ENCODE results near the gene NUP214. TPM values are rescaled to one million over a fixed set of nuclear protein-coding genes. Genes with fewer than 3 reads are reported as not detected.
"Not testable (repeated sequence)": the region's sequence is repeated elsewhere in the genome, so short reads cannot be mapped to it uniquely, and the experiment has no call there.

NUP214 gene
- polyA plus RNA-seq, 3 donors from 2014 or later = 4.9 to 20.1 (median 9.9) TPM

- no peaks in the 10 kb centered on the region for H3K9me3 Mint-ChIP-seq
- peaks cover under 1 to 5% of the 10 kb centered on the region in 2 donors for H3K4me1 Mint-ChIP-seq
- H3K4me3 Mint-ChIP-seq = no peak overlapping the region
- peaks cover 7 to 14% (median 9%) of the 10 kb centered on the region in 3 donors for H3K27me3 Mint-ChIP-seq (ENCODE audit: low read depth in 3 of 3)
- DNase-seq = no peak
- no peaks in the 10 kb centered on the region for H3K36me3 Mint-ChIP-seq
- no peak overlapping the region for H3K27ac Mint-ChIP-seq
These were observed 33.4 kb upstream of the NUP214 start for GRCh38 chr9:131092030-131092429.

- no peak for DNase-seq
- no peaks in the 10 kb centered on the region for H3K36me3 Mint-ChIP-seq
- H3K4me1 Mint-ChIP-seq = peaks cover 6 to 8% of the 10 kb centered on the region in 2 donors
- H3K27ac Mint-ChIP-seq = no peak overlapping the region
- peaks cover 12 to 14% (median 12%) of the 10 kb centered on the region in 3 donors for H3K27me3 Mint-ChIP-seq (ENCODE audit: low read depth in 3 of 3)
- H3K4me3 Mint-ChIP-seq = no peak overlapping the region
- H3K9me3 Mint-ChIP-seq = no peaks in the 10 kb centered on the region
These were observed 32.6 kb upstream of the NUP214 start for GRCh38 chr9:131092548-131093440.

- H3K27ac Mint-ChIP-seq = no peak overlapping the region
- H3K27me3 Mint-ChIP-seq (ENCODE audit: low read depth in 3 of 3) = peaks cover 12 to 14% (median 14%) of the 10 kb centered on the region in 3 donors
- peak overlapping the region in 1 of 5 donors; percentile 47 for H3K4me3 Mint-ChIP-seq
- no peak for DNase-seq
- no peaks in the 10 kb centered on the region for H3K36me3 Mint-ChIP-seq
- peaks cover 6 to 8% of the 10 kb centered on the region in 2 donors for H3K4me1 Mint-ChIP-seq
- no peaks in the 10 kb centered on the region for H3K9me3 Mint-ChIP-seq
These were observed 31.4 kb upstream of the NUP214 start for GRCh38 chr9:131094015-131094414.

DNA sequence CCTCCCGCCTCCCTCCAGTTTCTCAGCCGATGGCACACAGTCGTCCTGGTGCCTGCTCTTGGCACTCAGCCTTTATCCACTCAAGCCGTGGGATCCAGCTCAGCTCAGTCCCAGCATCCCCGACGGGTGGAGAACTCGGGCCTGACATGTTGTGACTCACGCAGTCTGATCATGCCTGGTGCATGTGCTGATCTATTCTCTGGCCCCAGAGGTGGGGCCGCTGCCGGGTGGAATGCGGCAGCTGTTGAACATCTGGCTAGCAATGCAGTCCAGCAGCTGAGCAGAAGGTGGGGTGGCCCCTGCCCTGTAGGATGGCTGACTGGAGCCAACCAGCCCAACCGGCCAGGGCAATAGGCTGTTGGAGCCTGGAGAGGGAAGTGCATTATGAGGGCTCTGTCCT lies 30.8 kb upstream of the NUP214 start:
- peak overlapping the region in 2 of 5 donors; percentile 29 to 35 for H3K4me3 Mint-ChIP-seq
- no peaks in the 10 kb centered on the region for H3K9me3 Mint-ChIP-seq
- H3K27me3 Mint-ChIP-seq (ENCODE audit: low read depth in 3 of 3) = peaks cover 12 to 14% (median 14%) of the 10 kb centered on the region in 3 donors
- H3K27ac Mint-ChIP-seq = no peak overlapping the region
- H3K36me3 Mint-ChIP-seq = no peaks in the 10 kb centered on the region
- H3K4me1 Mint-ChIP-seq = peaks cover 6 to 8% of the 10 kb centered on the region in 2 donors
- DNase-seq = no peak

- Mint-ChIP-seq H3K27ac (no peak overlapping the region), H3K27me3 (ENCODE audit: low read depth in 3 of 3) (peaks cover 14 to 15% (median 14%) of the 10 kb centered on the region in 3 donors), H3K4me1 (peaks cover 6 to 8% of the 10 kb centered on the region in 2 donors), H3K4me3 (peak overlapping the region; percentile 52 to 70 (median 59)), H3K36me3 (no peaks in the 10 kb centered on the region), H3K9me3 (no peaks in the 10 kb centered on the region)
- DNase-seq = no peak
These were observed 29.6 kb upstream of the NUP214 start for GRCh38 chr9:131095666-131096268.

GRCh38 chr9:131096269-131097125 lies 28.9 kb upstream of the NUP214 start, which contains the start of gene AIF1L:
AIF1L (plus strand) TSS chr9:131096531; CDS start chr9:131096630, 99 bp downstream.
- H3K4me1 Mint-ChIP-seq = peaks cover 6 to 8% of the 10 kb centered on the region in 2 donors
- peak within 1 kb of the TSS; percentile 52 to 70 (median 59) for H3K4me3 Mint-ChIP-seq
- no peak for DNase-seq
- H3K36me3 Mint-ChIP-seq = no peaks in the 10 kb centered on the region
- no peak within 1 kb of the TSS for H3K27ac Mint-ChIP-seq
- no peaks in the 10 kb centered on the region for H3K9me3 Mint-ChIP-seq
- peaks cover 14 to 15% (median 14%) of the 10 kb centered on the region in 3 donors for H3K27me3 Mint-ChIP-seq (ENCODE audit: low read depth in 3 of 3)

- Mint-ChIP-seq H3K27me3 (ENCODE audit: low read depth in 3 of 3) (peaks cover 14 to 15% (median 14%) of the 10 kb centered on the region in 3 donors), H3K27ac (no peak overlapping the region), H3K4me3 (peak overlapping the region; percentile 21 to 60 (median 48)), H3K4me1 (peaks cover 6 to 8% of the 10 kb centered on the region in 2 donors), H3K9me3 (no peaks in the 10 kb centered on the region), H3K36me3 (no peaks in the 10 kb centered on the region)
- no peak for DNase-seq
These were observed 28.0 kb upstream of the NUP214 start for GRCh38 chr9:131097126-131097947.

- no peaks in the 10 kb centered on the region for H3K36me3 Mint-ChIP-seq
- no peak overlapping the region for H3K27ac Mint-ChIP-seq
- DNase-seq = no peak
- peaks cover 6 to 8% of the 10 kb centered on the region in 2 donors for H3K4me1 Mint-ChIP-seq
- H3K9me3 Mint-ChIP-seq = no peaks in the 10 kb centered on the region
- H3K4me3 Mint-ChIP-seq = no peak overlapping the region
- peaks cover 13 to 15% (median 14%) of the 10 kb centered on the region in 3 donors for H3K27me3 Mint-ChIP-seq (ENCODE audit: low read depth in 3 of 3)
These were observed 27.5 kb upstream of the NUP214 start for GRCh38 chr9:131097948-131098278.

DNA sequence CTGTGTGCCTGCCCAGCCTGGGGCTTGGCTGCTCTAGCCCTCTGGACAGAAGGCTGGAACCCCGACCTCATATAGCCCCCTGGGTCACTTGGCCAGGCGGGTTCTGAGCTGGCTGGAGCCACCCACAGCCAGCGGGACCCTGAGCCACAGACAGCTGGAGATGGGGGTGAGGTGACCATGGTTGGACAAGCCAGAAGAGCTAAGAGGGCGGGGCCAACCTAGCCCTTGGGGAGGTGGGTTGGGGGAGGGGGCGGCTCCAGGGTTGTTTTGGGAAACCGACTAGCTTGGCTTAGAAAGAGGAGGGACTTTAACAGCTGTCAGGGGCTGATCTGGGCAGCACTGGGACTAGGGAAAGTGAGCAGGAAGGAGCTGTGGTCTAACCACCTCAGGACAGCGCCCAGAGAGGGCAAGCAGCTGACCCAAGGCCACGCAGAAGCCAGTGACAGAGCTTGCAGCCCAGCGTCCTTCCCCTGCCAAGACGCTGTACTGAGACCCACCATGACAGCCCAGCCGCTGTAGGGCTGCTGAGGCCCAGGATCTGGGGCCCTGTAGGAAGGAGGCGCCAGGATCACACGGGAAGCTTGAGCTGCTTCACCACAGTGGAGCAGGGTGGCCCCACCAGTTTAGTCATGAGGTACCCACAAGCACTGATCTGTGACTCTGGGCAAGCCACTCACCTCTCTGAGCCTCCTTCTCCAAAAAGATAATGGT lies 26.8 kb upstream of the NUP214 start:
- peaks cover 10 to 15% (median 14%) of the 10 kb centered on the region in 3 donors for H3K27me3 Mint-ChIP-seq (ENCODE audit: low read depth in 3 of 3)
- H3K4me3 Mint-ChIP-seq = no peak overlapping the region
- H3K27ac Mint-ChIP-seq = no peak overlapping the region
- H3K36me3 Mint-ChIP-seq = no peaks in the 10 kb centered on the region
- DNase-seq = no peak
- H3K4me1 Mint-ChIP-seq = peaks cover 6 to 8% of the 10 kb centered on the region in 2 donors
- no peaks in the 10 kb centered on the region for H3K9me3 Mint-ChIP-seq

- no peak for DNase-seq
- H3K36me3 Mint-ChIP-seq = no peaks in the 10 kb centered on the region
- H3K9me3 Mint-ChIP-seq = no peaks in the 10 kb centered on the region
- H3K27ac Mint-ChIP-seq = no peak overlapping the region
- H3K27me3 Mint-ChIP-seq (ENCODE audit: low read depth in 3 of 3) = peaks cover 8 to 14% (median 14%) of the 10 kb centered on the region in 3 donors
- H3K4me3 Mint-ChIP-seq = no peak overlapping the region
- H3K4me1 Mint-ChIP-seq = peaks cover 6 to 8% of the 10 kb centered on the region in 2 donors
These were observed 26.2 kb upstream of the NUP214 start for GRCh38 chr9:131099102-131099606.

DNA sequence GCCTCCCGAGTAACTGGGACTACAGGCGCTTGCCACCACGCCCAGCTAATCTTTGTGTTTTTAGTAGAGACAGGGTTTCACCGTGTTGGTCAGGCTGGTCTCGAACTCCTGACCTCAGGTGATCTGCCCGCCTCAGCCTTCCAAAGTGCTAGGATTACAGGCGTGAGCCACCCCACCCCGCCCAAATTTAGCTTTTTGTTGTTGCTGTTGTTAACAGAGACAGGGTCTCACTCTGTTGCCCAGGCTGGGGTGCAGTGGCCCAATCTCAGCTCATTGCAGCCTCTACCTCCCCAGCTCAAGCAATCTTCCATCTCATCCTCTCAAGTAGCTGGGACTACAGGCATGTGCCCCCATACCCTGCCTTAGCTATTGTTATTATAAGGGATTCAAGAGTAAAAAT lies 25.5 kb upstream of the NUP214 start:
- not testable (repeated sequence) for H3K4me1 Mint-ChIP-seq, H3K27ac Mint-ChIP-seq, DNase-seq, H3K36me3 Mint-ChIP-seq, H3K4me3 Mint-ChIP-seq, H3K9me3 Mint-ChIP-seq
- peaks cover 5 to 13% (median 12%) of the 10 kb centered on the region in 3 donors for H3K27me3 Mint-ChIP-seq (ENCODE audit: low read depth in 3 of 3)

- Mint-ChIP-seq H3K36me3 (no peaks in the 10 kb centered on the region), H3K4me3 (no peak overlapping the region), H3K9me3 (no peaks in the 10 kb centered on the region), H3K27me3 (ENCODE audit: low read depth in 3 of 3) (peaks cover 4 to 13% (median 10%) of the 10 kb centered on the region in 3 donors), H3K4me1 (peaks cover 6 to 8% of the 10 kb centered on the region in 2 donors), H3K27ac (no peak overlapping the region)
- no peak for DNase-seq
These were observed 24.9 kb upstream of the NUP214 start for GRCh38 chr9:131100445-131100844.
